Body of pancreas (tissue), 4 donors: ENCODE results near the gene RAB3B.

Experiments
- POLR2A ChIP-seq, 3 donors: fragments of 450-650 bp; IDR thresholded peaks; one replicate each; pipeline ENCODE4 v1.6.1; 2016; ENCODE audit warnings: antibody characterized with exemption in 3 of 3, mild to moderate bottlenecking in 2 of 3
- TF ChIP-seq, protein P1 (sequence below), 7 experiments: fragments of 450-650 bp in 4 of 7; fragments of 200-600 bp in 3 of 7; sonication (generic) in 3 of 7; IDR thresholded peaks; one replicate each; pipeline ENCODE4 v1.5.1; 2016 to 2019; ENCODE audit warnings: antibody characterized with exemption in 7 of 7

GRCh38 chr1:51953079-51953478 lies 37.4 kb downstream of the RAB3B start:
- TF ChIP-seq, protein P1, sequence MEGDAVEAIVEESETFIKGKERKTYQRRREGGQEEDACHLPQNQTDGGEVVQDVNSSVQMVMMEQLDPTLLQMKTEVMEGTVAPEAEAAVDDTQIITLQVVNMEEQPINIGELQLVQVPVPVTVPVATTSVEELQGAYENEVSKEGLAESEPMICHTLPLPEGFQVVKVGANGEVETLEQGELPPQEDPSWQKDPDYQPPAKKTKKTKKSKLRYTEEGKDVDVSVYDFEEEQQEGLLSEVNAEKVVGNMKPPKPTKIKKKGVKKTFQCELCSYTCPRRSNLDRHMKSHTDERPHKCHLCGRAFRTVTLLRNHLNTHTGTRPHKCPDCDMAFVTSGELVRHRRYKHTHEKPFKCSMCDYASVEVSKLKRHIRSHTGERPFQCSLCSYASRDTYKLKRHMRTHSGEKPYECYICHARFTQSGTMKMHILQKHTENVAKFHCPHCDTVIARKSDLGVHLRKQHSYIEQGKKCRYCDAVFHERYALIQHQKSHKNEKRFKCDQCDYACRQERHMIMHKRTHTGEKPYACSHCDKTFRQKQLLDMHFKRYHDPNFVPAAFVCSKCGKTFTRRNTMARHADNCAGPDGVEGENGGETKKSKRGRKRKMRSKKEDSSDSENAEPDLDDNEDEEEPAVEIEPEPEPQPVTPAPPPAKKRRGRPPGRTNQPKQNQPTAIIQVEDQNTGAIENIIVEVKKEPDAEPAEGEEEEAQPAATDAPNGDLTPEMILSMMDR (IDR thresholded peaks at IDR 0.05): no peak
- TF ChIP-seq POLR2A (IDR thresholded peaks at IDR 0.05): no peak
